Measurements from ENCODE around the gene FRMD1. TPM values are rescaled to one million over a fixed set of nuclear protein-coding genes. Genes with fewer than 3 reads are reported as not detected.

FRMD1 gene
- total RNA-seq, 4 donors from 2014 or later, result 0.79 to 4.8 (median 1.7) TPM

- no peak for TF ChIP-seq CTCF (IDR thresholded peaks at IDR 0.05)
- ATAC-seq (ENCODE audit: low FRiP score) (no peak), DNase-seq (ENCODE audit: low spot score) (no peak)
Observed at GRCh38 chr6:168025831-168026710, 52.9 kb downstream of the FRMD1 start.

- DNase-seq (ENCODE audit: low spot score) (no peak), ATAC-seq (ENCODE audit: low FRiP score) (no peak)
- TF ChIP-seq CTCF (IDR thresholded peaks at IDR 0.05), result no peak
Observed at GRCh38 chr6:168024951-168025510, 54.0 kb downstream of the FRMD1 start.

- ATAC-seq (ENCODE audit: low FRiP score) (no peak), DNase-seq (ENCODE audit: low spot score) (no peak)
- TF ChIP-seq CTCF (IDR thresholded peaks at IDR 0.05), result no peak
Observed at GRCh38 chr6:168022488-168023321, 56.3 kb downstream of the FRMD1 start.

- ATAC-seq (ENCODE audit: low FRiP score) (no peak), DNase-seq (ENCODE audit: low spot score) (no peak)
- TF ChIP-seq CTCF (IDR thresholded peaks at IDR 0.05), result no peak
Observed at GRCh38 chr6:168021581-168021980, 57.4 kb downstream of the FRMD1 start.

GRCh38 chr6:168020242-168020641 lies 58.8 kb downstream of the FRMD1 start:
- DNase-seq (ENCODE audit: low spot score) (no peak), ATAC-seq (ENCODE audit: low FRiP score) (no peak)
- TF ChIP-seq CTCF (IDR thresholded peaks at IDR 0.05), result no peak

GRCh38 chr6:168018664-168019063 lies 60.3 kb downstream of the FRMD1 start:
- no peak for DNase-seq (ENCODE audit: low spot score)
- TF ChIP-seq CTCF (IDR thresholded peaks at IDR 0.05), result no peak
- ATAC-seq (ENCODE audit: low FRiP score), result no peak

Data from omental fat pad (tissue), 4 donors.